Measurements from ENCODE around the gene SUGP1.

Gene SUGP1

DNA sequence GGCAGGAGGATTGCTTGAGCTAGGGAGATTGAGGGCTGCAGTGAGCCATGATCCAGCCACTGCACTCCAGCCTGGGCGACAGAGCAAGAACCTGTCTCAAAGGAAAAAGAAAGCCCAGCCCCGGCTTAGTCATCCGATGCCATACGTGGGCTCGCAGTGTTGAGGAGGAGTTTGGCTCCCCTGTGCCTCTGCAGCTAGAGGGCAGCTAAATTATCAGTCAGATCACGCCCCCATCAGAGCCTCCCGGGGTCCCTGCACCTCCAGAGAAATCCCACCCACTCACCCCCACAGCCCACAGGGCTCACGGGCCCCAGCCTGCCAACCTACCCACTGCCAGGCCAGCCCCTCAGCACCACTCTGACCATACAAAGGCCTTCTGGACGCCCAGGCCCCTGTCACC lies 28.0 kb upstream of the SUGP1 start:
- Mint-ChIP-seq H3K4me3 (no peak overlapping the region), H3K27ac (no peak overlapping the region), H3K9me3 (no peaks in the 10 kb centered on the region), H3K27me3 (no peaks in the 10 kb centered on the region), H3K4me1 (ENCODE audit: low read depth) (no peaks in the 10 kb centered on the region), H3K36me3 (ENCODE audit: low read depth) (peaks cover 77% of the 10 kb centered on the region)
- DNase-seq = no peak

DNA sequence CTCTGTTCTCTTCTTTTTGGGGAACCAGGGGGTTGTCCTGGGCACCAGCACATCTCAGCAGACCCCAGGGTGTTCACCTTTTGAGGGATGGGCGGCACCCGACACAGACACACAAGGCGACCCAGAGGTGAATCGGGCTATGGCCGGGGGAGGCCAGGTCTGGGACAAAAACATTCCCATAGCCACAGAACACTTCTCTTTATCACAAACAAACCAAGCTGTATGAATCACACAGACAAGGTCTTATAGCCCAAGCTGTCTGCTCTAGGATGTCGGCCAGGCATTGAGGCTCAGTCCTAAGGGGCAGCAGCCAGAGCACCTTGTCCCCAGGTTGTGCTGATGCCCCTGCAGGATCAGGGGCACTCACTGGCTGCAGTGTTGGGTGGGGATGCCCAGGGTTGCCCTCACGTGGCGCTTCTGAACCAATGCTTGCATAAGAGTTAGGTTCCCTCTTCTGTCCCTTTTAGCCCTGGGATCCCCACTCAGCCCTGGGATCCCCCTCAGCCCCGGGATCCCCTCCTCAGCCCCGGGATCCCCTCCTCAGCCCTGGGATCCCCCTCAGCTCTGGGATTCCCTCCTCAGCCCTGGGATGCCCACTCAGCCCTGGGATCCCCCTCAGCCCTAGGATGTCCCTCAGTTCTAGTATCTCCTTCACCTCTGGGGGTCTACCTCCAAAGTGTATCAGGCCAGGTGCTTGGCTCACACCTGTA lies 27.2 kb upstream of the SUGP1 start:
- Mint-ChIP-seq H3K9me3 (no peaks in the 10 kb centered on the region), H3K4me3 (no peak overlapping the region), H3K4me1 (ENCODE audit: low read depth) (no peaks in the 10 kb centered on the region), H3K36me3 (ENCODE audit: low read depth) (peaks cover 79% of the 10 kb centered on the region), H3K27ac (no peak overlapping the region), H3K27me3 (no peaks in the 10 kb centered on the region)
- no peak for DNase-seq

DNA sequence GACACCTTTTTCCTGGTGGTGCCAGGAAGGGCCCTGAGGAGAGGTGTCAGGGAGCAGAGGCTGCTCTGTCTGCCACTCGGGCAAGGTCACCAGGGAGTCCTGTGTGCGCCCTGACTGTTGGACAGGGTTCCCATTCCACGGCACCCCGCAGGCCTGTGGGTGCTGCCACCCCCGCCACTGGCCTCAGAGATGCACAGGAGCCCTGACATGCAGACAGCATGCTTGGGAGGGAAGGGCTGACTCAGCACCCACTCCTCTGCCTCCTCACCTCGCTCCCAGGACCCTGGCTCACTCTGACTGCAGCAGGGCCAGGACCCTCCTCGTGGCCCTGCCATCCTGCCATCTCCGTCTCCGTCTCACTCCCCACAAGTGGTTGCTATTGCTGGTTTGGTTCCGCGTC lies 25.7 kb upstream of the SUGP1 start:
- Mint-ChIP-seq H3K4me1 (ENCODE audit: low read depth) (no peaks in the 10 kb centered on the region), H3K36me3 (ENCODE audit: low read depth) (peaks cover 84% of the 10 kb centered on the region), H3K4me3 (no peak overlapping the region), H3K27me3 (no peaks in the 10 kb centered on the region), H3K9me3 (no peaks in the 10 kb centered on the region), H3K27ac (no peak overlapping the region)
- DNase-seq = no peak

DNA sequence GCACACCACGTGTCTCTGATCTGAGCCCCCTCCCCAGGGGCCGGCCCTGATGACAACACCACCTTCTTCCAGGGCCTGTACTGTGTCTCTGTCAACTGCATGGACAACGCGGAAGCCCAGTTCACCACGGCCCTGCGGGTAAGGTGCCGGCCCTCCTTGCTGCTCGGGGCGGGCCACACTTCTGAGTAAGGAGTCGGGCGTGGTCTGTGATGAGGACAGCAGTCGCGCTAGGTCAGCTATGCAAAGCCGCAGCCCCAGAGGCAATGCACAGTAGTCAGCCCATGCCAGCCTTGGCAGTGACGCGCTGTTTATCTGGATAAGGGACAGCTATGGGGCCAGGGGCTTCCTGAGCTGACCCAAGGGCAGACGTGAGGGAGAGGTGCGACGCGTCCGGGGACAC lies 24.9 kb upstream of the SUGP1 start:
- H3K4me1 Mint-ChIP-seq (ENCODE audit: low read depth) = no peaks in the 10 kb centered on the region
- no peaks in the 10 kb centered on the region for H3K9me3 Mint-ChIP-seq
- no peak overlapping the region for H3K4me3 Mint-ChIP-seq
- H3K27ac Mint-ChIP-seq = no peak overlapping the region
- no peaks in the 10 kb centered on the region for H3K27me3 Mint-ChIP-seq
- peaks cover 86% of the 10 kb centered on the region for H3K36me3 Mint-ChIP-seq (ENCODE audit: low read depth)
- no peak for DNase-seq

DNA sequence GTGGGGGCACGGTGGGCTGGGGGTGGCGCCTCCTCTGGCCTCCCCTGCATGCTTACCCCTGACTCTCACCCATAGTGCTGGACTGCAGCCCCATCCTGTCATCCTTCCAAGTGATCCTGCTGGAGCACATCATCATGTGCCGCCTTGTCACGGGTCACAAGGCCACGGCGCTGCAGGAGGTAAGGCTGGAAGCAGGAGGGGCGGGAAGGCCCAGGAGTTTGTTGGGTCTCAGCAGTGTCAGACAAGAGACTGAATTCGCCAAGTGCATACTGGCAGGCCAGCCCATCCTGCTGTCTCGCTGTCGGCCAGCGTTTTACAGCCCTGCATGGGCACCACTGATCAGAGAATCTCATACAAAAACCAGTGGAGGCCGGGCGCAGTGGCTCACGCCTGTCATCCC lies 23.5 kb upstream of the SUGP1 start:
- no peak for DNase-seq
- no peaks in the 10 kb centered on the region for H3K27me3 Mint-ChIP-seq
- H3K9me3 Mint-ChIP-seq = no peaks in the 10 kb centered on the region
- H3K4me1 Mint-ChIP-seq (ENCODE audit: low read depth) = no peaks in the 10 kb centered on the region
- peaks cover 77% of the 10 kb centered on the region for H3K36me3 Mint-ChIP-seq (ENCODE audit: low read depth)
- H3K4me3 Mint-ChIP-seq = no peak overlapping the region
- no peak overlapping the region for H3K27ac Mint-ChIP-seq

DNA sequence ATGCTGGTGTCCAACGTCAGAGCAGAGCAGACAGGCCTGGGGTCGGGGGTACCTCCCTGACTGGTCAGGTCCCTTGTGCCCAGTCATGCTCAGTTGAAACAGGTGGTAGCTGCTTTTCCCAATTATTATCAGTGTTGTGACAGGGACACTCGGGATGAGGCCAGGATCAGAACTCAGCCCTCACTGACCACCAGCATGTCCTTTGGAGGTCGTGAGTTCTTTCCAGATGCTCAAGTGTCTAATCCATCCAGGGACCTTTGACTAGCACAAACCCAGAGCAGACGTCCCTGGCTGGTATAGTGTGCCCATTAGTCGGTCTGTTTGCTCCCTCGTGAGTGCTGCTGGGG lies 22.7 kb upstream of the SUGP1 start:
- H3K27ac Mint-ChIP-seq = peak overlapping the region; percentile 37
- H3K9me3 Mint-ChIP-seq = no peaks in the 10 kb centered on the region
- no peak for DNase-seq
- H3K27me3 Mint-ChIP-seq = no peaks in the 10 kb centered on the region
- no peak overlapping the region for H3K4me3 Mint-ChIP-seq
- H3K36me3 Mint-ChIP-seq (ENCODE audit: low read depth) = peaks cover 80% of the 10 kb centered on the region
- no peaks in the 10 kb centered on the region for H3K4me1 Mint-ChIP-seq (ENCODE audit: low read depth)

DNA sequence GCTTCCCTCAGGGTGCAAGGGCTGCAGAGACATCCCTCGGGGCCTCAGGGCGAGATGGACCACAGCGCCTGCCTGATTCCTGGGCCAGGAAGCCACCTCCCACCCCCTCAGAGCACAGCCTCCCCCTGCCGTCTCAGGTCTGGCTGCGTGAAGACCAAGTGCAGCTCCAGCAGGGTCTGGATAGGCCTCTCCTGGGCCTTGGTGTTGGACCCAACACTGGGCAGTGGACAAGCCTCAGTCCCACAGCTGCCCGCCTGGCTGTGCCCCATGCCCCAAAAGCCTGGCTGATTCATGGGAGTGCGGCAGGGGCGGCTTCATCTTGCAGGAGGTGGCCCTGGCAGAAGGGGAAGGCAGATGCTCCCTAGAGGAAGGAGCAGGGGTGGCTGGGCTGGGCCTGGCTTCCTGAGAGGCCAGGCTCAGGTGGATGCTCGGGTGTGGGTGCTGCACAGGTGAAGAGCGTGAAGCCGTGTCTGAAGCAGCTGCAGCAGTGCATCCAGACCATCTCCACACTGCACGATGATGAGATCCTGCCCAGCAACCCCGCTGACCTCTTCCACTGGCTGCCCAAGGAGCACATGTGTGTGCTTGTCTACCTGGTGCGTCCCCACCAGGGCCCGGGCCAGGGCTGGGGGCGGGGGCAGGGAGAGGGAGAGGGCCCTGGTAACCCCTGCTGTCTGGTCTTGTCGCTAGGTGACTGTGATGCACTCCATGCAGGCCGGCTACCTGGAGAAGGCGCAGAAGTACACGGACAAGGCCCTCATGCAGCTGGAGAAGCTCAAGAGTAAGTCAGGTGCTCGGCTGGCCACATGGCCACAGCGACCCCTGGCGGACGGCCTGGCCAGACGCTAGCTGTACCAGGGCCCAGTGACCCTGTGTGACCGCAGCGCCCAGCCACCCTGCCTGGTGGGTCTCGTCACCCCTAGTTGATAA lies 22.0 kb upstream of the SUGP1 start:
- DNase-seq = peak; percentile 25
- Mint-ChIP-seq H3K4me3 (no peak overlapping the region), H3K36me3 (ENCODE audit: low read depth) (peaks cover 82% of the 10 kb centered on the region), H3K27me3 (no peaks in the 10 kb centered on the region), H3K4me1 (ENCODE audit: low read depth) (no peaks in the 10 kb centered on the region), H3K9me3 (no peaks in the 10 kb centered on the region), H3K27ac (no peak overlapping the region)

DNA sequence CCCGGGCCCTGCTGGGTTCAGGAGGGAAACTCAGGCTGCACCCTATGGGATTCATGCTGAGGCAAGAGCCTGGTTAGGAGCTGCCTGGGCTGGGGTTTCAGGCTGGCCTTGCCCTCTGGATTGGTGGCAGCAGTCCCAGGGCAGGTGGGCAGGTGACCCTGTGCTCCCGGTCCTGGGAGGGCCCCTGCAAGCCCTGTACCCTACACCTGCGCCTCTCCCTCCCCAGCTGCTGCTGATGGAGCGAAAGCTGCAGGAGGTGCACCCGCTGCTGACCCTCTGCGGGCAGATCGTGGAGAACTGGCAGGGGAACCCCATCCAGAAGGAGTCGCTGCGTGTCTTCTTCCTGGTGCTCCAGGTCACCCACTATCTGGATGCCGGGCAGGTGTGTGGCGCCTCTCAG lies 20.7 kb upstream of the SUGP1 start:
- peaks cover 82% of the 10 kb centered on the region for H3K36me3 Mint-ChIP-seq (ENCODE audit: low read depth)
- no peaks in the 10 kb centered on the region for H3K4me1 Mint-ChIP-seq (ENCODE audit: low read depth)
- H3K4me3 Mint-ChIP-seq = no peak overlapping the region
- H3K27ac Mint-ChIP-seq = no peak overlapping the region
- no peaks in the 10 kb centered on the region for H3K27me3 Mint-ChIP-seq
- DNase-seq = peak; percentile 22
- no peaks in the 10 kb centered on the region for H3K9me3 Mint-ChIP-seq

DNA sequence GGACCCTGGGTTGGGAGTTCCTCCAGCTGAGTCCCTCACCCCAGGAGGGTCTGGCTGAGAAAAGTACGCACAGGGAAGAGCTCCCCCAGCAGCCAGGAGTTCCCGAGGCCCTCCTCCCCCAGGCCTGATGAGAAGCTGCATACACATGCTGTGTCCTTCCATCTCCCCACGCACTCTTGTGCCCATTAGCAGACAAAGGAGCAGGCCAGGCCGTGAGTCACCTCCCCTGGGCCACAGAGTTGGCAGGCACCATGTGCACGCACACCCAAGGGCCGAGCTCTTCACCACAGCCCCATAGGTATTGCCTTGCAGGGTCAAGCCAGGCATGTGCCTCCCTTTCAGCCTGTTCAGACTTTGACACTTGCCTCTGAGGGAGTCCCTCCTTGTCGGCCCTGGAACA lies 17.8 kb upstream of the SUGP1 start:
- no peaks in the 10 kb centered on the region for H3K27me3 Mint-ChIP-seq
- H3K27ac Mint-ChIP-seq = no peak overlapping the region
- peaks cover 80% of the 10 kb centered on the region for H3K36me3 Mint-ChIP-seq (ENCODE audit: low read depth)
- DNase-seq = no peak
- no peaks in the 10 kb centered on the region for H3K9me3 Mint-ChIP-seq
- H3K4me1 Mint-ChIP-seq (ENCODE audit: low read depth) = no peaks in the 10 kb centered on the region
- no peak overlapping the region for H3K4me3 Mint-ChIP-seq

DNA sequence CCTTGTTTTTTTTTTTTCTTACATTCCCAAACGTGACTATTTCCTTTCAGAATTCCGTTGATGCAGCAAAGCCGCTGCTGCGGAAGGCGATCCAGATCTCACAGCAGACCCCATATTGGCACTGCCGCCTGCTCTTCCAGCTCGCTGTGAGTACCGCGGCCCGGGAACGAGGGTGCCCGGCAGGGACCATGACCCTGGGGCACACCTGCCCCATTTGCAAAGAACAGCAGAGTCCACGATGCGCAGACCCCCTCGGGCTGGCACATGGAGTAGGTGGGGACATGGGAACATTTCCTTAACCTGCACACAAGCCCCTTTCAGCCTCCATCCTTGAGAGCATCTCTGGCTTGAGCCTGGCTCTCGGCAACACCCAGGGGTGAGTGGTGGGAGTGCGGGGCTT lies 16.8 kb upstream of the SUGP1 start:
- no peak for DNase-seq
- no peaks in the 10 kb centered on the region for H3K4me1 Mint-ChIP-seq (ENCODE audit: low read depth)
- no peak overlapping the region for H3K4me3 Mint-ChIP-seq
- H3K9me3 Mint-ChIP-seq = no peaks in the 10 kb centered on the region
- H3K27ac Mint-ChIP-seq = no peak overlapping the region
- H3K36me3 Mint-ChIP-seq (ENCODE audit: low read depth) = peaks cover 81% of the 10 kb centered on the region
- no peaks in the 10 kb centered on the region for H3K27me3 Mint-ChIP-seq

DNA sequence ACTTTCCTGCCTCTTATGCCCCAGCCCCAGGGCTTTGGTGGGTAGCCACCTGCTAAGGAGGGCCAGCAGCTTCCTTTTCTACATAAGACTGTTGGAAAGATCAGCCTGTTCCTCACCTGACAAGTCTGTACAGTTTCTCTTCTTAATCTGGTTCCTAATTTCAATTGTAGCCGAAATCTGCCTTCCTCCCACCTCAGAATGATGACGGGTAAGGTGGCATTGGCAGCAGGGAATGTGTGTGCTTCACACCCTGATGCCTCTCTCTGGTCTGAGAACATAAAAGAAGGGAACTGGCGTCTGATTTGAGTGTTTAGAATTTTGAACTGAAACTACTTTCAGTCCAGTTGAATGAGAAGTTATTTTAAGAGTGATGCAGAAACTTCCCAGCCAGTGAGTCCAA lies 16.3 kb upstream of the SUGP1 start:
- H3K27me3 Mint-ChIP-seq = no peaks in the 10 kb centered on the region
- H3K36me3 Mint-ChIP-seq (ENCODE audit: low read depth) = peaks cover 81% of the 10 kb centered on the region
- H3K9me3 Mint-ChIP-seq = no peaks in the 10 kb centered on the region
- no peak overlapping the region for H3K4me3 Mint-ChIP-seq
- no peaks in the 10 kb centered on the region for H3K4me1 Mint-ChIP-seq (ENCODE audit: low read depth)
- H3K27ac Mint-ChIP-seq = no peak overlapping the region
- DNase-seq = no peak

DNA sequence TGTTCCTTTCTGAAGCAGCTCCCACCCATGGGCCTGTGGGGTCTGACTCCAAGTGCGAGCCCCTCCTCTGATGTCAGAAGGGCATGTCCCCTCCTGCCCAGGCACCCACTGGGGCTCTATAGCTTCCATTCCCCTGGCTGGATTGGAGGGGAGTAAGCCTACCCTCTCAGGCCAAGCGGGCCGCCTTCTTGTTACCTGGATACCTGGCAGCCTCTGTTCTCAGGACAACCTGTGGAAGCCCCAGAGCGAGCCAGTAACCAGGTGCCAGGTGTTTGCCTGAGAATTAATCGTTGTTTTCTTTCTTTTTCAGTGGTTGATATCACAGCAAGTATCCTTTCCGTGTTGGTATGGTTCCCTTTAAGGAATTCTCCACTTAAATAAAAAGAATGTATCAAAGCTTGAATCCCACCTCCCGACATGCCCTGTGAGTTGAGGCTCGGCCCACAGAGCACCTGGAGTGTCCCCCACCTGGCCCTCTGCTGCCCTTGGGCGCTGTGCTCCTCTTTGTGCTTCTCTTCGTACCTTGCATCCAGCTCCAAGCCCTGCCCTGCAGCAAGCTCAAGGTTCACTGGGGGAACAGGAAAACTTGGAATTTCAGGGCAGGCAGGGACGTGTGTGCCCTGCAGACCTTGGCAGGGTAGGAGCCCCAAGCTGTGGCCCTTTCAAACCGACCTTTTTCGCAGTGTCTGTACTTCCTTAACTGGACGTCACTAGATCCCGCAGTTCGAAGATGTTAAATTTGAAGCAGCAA lies 15.3 kb upstream of the SUGP1 start:
- DNase-seq = no peak
- Mint-ChIP-seq H3K4me3 (no peak overlapping the region), H3K36me3 (ENCODE audit: low read depth) (peaks cover 78% of the 10 kb centered on the region), H3K27me3 (no peaks in the 10 kb centered on the region), H3K4me1 (ENCODE audit: low read depth) (no peaks in the 10 kb centered on the region), H3K27ac (no peak overlapping the region), H3K9me3 (no peaks in the 10 kb centered on the region)

DNA sequence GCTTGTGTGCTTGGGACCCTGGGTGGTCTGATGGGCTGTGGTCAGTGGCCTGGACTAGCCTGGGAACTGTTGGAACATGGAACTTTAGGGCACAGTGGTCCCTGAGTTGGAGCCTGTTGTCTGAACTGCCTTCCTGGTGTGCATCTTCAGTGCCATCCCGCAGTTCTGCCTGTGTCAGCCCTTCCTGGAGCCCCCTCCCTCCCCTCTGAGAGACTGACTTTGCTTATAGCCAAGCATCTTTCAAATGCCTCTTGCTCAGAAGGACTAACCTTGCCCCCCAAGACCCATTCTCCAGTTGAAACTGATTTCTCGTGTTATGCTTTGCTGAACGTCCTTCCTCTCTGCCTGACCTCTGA lies 14.7 kb upstream of the SUGP1 start:
- DNase-seq = no peak
- Mint-ChIP-seq H3K36me3 (ENCODE audit: low read depth) (peaks cover 81% of the 10 kb centered on the region), H3K27me3 (no peaks in the 10 kb centered on the region), H3K4me1 (ENCODE audit: low read depth) (no peaks in the 10 kb centered on the region), H3K4me3 (no peak overlapping the region), H3K9me3 (no peaks in the 10 kb centered on the region), H3K27ac (no peak overlapping the region)

DNA sequence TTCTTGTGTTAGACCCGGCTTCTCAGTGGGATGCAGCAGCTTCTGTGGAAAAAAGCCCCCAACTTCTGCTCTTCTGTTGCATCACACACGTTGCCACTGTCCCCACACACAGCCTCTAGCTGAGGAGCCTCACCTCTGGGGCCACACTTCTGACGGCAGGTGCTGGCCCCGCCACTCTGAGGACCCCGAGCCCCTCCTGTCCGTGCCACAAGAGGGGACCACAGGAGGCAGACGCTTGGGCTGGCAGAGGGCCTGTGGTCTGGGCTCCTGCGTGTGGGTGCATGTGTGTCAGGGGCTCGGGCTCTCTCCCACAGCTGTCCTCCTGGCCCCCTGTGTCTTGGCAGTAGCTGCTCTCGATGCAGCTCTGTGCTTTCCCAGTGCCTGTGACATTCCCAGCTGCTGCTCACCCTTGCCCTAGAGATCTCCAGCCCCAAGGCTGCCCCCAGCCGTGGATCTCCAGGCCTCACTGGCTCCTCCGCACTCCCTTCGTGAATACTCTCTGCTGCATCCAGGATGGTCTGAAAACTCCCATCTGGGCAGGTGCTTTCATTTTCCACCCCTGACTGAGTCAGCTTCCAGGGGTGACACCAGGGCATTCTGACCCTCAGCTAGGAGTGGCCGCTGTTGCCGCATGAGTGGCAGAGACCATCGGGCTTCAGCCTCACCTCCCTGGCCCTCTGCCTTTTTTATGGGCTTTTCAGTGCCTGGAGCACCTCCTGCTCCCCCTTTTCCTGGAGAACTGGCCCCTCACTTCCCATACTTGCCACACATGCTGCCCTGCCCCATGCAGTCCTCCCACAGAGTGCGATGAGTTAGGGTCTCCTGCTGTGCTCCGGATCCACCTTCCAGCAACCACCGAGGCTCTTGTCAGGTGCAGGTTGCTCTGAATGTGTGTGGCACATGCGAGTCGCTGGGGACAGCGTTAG lies 14.0 kb upstream of the SUGP1 start:
- Mint-ChIP-seq H3K4me1 (ENCODE audit: low read depth) (peaks cover 2% of the 10 kb centered on the region), H3K4me3 (no peak overlapping the region), H3K36me3 (ENCODE audit: low read depth) (peaks cover 82% of the 10 kb centered on the region), H3K9me3 (no peaks in the 10 kb centered on the region), H3K27ac (peak overlapping the region; percentile 26), H3K27me3 (no peaks in the 10 kb centered on the region)
- no peak for DNase-seq

All from activated T-cell treated with anti-CD3 and anti-CD28 coated beads, Interleukin-2, amount 50 U/mL, for 24 hours (primary cell).